Suppressor macrophage treated with lipopolysaccharide for 1 hour (primary cell): ENCODE data around the gene NKAIN2.
"Not testable (repeated sequence)": the region's sequence is repeated elsewhere in the genome, so short reads cannot be mapped to it uniquely, and the experiment has no call there.

Experiments used
- DNase-seq, 3 donors: peaks; one replicate each; pipeline ENCODE4 v3.0.0-alpha.2; 2020 to 2022

The NKAIN2 gene

DNA sequence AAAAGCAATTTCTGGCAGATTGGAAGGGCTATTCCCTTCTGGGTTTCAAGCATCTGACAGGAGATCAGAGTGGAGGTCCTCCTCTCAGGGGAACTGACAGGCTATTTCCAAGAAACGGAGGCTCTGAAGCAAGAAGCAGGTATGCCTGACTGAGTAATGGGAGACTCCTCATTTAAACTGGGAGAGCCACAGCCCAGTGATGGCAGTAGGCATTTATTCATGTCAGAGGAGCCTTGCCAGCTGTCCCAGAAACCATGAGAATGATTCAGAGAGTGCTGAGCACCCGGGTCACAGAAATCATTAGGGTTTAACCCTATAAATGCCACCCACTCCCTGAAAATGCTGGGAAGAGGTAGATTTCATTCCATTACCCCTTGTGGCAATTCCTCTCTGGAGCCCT lies 911.1 kb downstream of the NKAIN2 start:
- DNase-seq: no peak

DNA sequence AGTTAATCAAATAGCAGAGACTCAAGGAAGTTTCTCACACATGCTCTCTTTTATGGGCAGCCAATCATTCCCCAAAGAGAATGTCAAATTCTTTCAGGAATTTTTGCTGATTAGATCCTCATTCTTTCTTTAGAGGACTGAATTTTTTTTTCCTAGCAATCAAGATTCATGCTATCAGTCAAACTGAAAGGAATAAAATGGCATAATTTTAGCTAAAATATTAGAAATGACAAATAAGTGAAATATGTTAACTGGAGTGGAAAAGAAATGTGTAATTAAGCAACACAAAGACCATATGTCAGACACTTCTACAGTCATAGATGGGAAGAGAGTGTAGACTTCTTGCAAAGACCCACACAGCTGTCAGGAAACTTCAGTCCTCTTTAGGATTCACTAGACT lies 916.2 kb downstream of the NKAIN2 start:
- no peak for DNase-seq

DNA sequence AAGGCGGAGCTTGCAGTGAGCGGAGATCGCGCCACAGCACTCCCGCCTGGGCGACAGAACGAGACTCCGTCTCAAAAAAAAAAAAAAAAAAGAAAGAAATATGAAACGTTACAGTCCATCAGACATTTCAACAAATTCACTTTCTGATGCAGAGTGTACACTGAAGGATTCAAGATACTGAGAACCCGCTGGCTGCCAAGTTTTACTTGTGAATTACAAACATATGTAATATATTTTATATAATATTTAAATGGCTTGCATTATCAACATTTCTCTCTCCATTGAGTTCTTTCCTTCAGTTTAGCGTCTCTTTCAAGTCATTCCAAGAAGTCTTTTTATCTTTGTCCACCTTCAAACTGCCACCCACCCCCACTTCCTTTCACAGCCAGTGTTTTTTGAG lies 917.7 kb downstream of the NKAIN2 start:
- no peak for DNase-seq

DNA sequence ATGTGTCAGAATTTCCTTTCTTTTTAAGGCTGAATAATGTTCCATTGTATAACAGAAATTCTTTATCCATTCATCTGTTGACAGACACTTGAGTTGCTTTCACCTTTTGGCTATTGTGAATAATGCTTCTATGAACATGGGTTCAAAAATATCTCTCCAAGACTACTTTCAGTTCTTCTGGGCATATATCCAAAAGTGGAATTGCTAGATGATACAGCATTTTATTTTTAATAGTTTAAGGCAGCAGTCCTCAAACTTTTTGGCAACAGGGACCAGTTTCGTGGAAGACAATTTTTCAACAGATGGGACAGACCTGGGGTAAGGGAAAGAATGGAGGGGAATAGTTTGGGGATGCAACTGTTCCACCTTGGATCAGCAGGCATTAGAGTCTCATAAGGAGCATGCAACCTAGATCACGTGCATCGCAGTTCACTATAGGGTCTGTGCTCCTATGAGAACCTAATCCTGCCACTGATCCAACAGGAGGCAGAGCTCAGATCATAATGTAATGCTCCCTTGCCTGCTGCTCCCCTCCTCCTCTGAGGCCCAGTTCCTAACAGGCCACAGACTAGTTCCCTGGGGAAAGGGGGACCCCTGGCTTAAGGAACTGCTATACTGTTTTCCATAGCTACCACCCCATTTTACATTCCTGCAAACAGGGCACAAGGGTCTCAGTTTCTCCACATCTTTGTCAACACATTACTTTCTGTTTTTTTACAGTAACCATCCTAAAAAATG lies 918.6 kb downstream of the NKAIN2 start:
- no peak for DNase-seq

DNA sequence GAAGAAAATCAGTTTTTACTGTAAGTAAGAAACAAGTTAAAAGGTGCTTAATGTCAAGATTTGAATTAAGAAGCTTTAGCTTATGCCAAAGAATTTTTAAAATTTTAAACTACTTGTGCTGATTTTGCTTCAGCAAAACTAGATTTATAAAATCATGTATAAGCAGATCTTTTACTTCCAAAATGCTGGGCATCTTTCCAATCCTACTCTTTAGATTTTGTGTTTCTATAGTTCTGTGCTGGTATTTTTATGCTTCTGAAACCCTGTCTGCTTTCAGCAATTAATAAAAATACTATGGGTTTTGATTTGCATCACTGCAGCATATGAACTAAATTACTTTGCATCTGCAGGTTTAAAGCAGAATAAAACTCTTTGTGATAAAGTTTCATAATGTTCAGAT lies 920.0 kb downstream of the NKAIN2 start:
- no peak for DNase-seq

DNA sequence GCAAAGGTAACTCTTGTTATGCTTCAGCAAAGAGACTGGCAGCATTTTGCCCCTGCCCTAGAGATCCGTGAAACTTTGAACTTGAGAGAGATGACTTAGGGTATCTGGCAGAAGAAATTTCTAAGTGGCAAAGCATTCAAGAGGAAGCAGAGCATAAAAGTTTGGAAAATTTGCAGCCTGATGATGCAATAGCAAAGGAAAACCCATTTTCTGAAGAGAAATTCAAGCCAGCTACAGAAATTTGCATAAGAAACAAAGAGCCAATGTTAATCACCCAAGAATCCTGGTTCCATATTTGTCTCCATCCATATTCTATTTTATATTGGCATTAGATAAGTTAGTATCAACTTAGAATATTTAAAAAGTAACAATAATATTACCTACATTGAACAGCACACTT lies 934.1 kb downstream of the NKAIN2 start:
- DNase-seq: not testable (repeated sequence)

DNA sequence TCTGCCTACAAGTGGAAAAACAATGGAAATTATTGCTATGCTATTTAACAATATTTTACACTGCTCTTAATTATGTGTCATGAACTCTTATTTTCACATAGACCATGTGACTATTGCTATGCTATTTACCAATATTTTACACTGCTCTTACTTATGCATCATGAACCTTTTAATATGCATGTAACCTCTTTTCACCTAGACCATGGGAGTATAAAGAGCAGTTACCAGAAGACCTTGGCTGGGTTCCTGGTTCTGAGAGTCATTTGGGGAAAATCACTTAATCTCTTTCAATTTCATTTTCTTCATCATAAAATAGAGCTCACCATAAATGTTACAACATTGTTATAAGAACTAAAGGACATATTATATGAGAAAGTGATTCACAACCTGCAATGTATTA lies 934.8 kb downstream of the NKAIN2 start:
- no peak for DNase-seq

DNA sequence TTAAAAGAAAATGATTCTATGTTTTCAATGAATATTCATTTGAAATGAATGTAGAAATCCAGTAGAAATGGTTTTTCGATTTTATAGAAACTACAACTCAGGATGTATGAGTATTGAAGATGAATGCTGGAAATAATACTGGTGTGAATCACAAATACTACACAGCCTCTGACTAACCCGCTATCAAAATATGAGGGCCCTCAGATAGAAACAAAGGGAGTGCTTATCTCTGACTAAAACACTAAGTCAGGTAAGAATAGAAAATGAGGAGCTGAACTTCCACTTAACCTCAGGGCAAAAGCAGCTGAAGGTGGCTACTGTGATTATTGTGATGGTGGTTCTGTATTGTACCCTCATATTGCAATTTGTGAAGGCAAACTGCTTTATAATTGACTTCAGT lies 937.7 kb downstream of the NKAIN2 start:
- no peak for DNase-seq

DNA sequence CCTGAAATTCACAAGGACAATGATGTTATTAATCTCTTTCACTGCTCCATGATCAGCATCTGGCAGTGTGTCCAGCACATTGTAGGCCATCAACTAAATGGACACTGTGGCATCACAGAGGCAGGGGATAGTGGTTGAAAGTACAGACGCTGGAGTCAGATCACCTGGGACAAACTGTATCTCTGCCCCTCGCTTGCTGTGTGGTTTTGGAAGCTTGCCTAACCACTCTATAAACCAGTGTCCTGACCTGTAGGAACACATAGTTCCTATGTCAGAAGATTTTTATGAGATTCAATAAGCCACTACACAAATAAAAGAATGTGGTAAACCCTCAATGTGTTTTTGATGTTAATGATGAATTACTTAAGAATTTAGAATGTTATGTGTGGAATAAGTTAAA lies 939.3 kb downstream of the NKAIN2 start:
- DNase-seq: no peak

DNA sequence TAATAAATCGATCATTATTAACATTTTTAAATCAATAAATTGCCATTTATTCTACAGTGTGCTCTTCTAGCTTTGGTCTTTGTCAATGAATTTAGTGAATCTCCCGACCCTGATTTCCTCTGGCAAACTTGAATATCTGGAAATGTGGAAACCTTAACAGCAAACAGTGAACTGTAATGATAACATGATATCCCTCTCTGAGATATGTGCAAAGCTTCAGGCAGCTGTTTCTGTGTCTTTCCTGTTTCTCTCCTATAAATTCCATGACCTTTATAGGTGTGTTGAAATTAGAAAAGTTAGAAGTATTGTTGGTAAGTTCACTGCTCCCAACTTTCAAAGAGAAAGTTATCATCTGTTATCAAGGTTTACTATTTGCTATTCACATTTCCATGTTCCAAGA lies 939.8 kb downstream of the NKAIN2 start:
- DNase-seq: no peak

DNA sequence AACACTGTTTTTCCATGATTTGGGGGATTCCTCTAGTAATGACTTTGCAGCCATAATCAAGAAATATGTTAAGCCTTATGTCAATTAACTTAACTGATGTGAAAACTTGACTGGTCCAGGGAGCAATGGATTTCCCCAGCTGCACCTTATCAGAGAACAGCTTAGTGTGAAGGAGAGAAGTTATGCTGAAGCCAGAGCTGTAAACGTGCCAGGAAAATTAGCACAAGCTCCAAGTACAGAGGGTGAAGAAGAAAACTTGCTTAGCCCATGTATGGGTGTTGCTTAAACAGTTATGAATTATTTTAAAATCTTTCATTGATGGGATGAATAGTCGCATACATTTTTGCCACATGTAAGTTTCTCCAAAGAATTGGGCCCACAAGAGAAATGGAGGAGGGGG lies 943.7 kb downstream of the NKAIN2 start:
- no peak for DNase-seq

DNA sequence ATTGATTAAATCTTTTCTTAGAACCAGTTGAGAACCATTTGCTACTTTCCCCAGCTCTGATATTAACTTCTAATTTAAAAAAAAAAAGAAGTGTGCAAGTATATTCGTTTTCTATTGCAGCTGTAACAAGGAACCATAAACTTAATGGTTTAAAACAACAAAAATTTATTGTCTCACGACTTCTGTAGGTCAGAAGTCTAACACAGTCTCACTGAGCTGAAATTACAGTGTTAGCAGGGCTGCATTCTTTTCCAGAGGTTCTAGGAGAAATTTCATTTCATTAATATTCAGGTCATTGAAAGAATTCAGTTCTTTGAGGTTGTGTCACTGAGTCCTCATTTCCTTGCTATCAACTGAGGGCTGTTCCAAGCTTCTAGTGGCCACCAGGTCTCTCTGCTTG lies 945.1 kb downstream of the NKAIN2 start:
- DNase-seq: no peak

DNA sequence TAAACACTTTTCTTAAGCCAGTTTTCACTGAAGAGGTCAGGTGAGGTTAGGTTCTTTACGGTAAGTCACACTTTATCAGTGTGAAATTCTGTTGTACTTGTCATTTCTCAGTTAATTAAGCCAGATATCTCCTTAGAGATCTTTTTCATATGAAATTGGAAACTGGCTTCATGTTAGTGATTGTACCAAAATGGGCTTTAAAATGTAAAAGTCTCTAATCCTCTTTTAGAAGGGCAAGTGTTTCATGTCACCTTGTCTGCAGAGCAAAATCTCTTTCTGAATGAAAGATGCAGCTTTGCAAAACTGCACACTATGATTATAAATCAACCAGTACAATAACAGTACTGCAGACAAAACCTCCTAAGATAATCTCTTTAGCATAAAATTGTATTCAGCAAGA lies 949.3 kb downstream of the NKAIN2 start:
- no peak for DNase-seq

DNA sequence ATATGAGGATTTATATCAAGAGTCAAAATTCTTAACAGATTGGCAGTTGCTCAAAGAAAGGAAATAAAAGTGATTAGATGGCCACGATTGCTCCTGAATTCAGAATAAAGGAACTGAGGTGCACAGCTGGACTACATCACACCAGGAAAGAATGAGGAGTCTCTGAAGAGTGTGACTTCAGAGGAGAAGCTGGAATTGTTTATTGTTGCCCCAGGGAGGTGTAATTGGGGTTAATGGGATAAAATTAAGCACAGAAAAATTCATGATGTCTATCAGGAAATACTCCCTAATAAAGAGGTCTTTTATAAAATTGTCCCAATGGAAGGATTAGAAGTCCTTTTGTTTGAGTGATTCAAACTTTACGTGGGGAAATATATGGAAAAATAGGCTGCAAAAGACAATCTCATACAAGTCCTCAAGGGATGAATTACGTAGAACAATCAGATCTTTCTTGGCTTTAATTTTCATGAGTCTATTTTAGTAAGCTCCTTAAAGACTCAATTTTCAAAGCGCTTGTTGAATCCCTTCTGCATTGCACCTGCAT lies 950.0 kb downstream of the NKAIN2 start:
- no peak for DNase-seq

DNA sequence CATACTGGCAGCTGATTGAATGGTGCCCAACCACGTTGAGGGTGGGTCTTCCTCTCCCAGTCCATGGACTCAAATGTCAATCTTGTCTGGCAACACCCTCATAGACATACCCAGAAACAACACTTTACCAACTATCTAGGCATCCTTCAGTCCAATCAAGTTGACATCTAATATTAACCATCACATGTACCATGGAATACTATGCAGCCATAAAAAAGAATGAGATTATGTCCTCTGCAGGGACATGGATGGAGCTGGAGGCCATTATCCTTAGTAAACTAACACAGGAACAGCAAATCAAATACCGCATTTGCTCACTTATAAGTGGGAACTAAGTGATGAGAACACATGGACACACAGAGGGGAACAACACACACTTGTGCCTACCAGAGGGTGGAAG lies 951.7 kb downstream of the NKAIN2 start:
- no peak for DNase-seq

DNA sequence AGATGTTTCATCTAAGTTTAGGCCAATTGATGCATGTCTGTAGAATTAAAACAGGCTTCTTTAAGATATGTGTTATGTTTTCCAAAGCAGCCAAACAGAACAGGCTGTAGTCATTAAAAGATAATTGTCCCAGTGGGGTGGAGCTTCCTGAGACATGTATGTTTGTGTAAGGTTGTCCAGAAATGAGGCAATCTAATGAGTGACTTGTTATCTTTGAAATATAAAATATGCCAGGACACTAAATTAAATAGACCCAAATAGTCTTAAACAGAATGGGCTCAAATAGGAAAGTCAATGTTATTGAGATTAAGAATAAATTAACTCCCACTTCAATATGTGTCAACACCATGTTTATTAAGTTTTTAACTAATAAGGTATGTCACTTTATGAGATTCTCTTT lies 953.9 kb downstream of the NKAIN2 start:
- DNase-seq: no peak

DNA sequence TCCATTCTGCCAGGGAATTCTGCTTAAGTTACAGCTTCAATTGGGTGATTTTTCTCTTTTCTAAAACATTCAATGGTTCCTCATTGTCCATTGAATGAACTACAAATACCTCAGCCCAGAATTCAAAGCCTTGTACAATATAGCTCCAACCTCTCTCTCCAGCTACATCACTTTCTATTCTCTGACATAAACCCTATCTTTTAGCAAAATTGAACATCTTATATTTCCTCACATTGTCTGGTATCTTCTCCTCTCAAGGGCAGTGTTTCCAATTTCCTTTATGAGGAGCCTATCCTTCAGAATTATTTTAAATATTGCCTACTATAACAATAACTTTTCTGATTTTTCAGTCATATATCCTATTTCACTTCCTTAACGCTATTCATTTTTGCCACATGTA lies 955.0 kb downstream of the NKAIN2 start:
- no peak for DNase-seq

DNA sequence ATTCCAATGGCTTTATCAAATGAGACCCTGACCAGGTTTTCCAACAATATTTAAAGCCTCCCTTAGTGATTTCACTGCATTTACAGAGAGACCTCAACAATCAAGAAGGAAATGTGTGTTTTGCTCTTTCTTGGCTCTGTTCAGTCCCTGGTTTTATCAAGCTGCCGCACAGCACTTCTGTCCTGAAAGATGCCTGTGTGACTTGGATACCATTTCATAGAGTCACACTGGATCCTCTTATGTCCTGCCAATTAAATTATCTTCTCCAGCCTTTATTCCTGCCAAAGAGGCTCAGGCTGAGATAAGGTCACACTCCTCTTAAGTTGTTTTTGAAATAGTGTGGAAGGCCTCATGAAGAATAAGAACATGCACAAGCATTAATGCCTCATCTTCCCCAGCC lies 961.6 kb downstream of the NKAIN2 start:
- DNase-seq: no peak

DNA sequence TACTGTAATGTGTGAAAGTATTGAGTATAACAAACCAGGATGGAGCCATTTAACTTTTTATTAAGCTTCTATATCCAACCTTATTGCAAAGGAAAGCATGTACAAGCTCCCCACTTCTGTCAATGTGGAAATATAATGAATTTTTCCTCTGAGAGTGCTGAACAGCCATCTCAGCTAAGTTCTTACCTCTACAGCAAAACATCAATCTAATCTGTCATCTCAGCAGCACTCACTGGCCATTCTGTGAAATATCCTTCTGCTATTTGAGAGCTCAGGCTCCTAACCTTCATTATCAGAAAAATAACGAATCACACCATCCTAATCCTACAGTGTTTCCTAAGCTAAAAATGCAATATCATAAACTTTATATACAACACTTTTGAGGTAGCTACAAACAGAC lies 964.6 kb downstream of the NKAIN2 start:
- DNase-seq: no peak

DNA sequence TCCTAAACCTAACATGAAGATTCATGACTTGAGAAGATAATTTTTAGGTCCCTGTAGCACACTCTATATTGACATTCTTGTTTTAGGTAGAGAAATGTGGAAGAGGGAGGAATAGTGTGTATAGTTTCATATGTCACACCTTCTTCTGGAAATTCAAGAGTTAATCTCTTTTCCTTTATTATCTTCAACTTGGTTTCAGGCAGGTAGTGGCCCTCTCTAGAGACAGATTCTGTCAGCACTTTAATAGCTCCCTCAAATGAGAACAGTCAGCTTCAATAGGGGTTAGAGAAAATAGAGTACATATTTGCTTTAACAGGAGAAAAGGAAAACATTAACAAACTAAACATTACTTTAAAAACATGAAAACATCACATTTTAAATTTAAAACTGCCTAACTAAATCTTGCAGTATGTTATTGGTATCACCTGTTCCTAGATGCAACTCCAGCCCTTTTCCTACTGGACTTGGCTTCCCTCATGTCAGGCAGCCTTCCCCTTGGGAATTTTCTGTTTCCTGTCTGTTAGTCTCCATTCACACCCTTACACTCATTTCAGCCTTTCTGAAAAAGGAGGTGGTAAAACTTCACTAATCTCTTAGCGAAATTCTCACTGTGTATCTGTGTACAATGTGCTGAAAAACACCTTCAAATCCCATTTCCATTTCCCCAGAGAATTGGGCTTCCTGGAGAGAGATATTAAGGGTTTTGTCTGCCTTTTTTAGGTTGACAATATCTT lies 966.3 kb downstream of the NKAIN2 start:
- DNase-seq: no peak

DNA sequence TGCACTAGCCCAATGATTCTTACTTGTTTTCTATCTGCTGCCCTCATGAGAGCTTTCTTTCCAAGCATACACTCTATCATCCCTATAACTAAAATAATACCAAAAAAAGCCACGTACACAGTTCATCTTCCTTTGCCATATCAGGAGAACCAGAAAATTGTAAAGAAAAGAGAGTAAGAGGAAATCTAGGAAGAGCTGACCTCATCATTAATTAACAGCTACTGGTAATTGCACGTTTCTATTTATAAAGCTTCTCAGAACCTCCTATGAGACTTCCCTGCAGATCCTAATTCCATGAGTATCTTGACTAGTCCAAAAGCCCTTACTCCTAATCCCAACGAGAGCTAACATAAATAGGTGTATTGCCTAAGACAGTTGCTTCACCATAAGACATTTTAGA lies 967.1 kb downstream of the NKAIN2 start:
- DNase-seq: no peak

DNA sequence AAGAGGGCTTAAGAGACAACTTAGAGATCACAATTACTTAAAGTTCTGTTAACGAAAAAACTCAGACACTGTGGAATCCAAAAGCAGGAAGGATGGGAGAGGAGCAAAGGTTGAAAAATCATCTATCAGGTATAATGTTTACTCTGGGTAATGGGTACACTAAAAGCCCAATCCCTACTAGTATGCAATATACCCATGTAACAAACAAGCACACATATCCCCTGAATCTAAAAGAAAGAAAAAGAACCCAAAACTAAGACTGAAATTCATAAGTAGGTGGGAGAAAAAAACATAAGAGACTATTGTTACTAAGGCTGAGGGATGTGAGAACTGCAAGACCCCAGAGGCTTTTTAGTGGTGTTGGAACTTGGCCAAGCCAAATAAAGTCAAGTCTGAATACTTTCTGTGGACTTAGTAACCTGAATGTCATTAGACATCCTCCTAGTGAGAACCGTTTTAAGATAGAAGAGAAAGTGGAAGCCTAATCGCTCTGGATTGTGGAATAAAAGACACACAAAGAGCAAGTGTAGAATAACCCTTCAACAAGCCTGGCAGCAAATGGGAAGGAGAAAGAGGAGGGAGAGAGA lies 969.2 kb downstream of the NKAIN2 start:
- no peak for DNase-seq

DNA sequence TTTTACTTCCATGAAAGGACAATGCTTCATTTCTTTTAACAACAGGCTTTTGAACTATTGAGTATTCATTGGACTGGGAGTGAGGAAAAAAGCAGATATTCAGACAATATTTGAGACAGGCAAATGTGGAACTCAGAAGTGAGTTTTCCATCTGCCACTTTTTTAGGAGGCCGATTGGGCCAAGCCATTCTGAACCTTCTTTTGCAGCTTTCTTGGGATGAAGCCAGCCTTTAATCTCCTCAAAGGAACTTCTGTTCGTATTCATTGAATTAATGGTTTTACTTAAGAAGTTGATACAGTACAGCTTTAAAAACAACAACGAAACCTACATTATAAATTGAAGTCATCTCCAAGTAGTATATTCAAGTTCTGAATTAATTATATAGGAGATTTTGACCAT lies 971.5 kb downstream of the NKAIN2 start:
- DNase-seq: no peak

DNA sequence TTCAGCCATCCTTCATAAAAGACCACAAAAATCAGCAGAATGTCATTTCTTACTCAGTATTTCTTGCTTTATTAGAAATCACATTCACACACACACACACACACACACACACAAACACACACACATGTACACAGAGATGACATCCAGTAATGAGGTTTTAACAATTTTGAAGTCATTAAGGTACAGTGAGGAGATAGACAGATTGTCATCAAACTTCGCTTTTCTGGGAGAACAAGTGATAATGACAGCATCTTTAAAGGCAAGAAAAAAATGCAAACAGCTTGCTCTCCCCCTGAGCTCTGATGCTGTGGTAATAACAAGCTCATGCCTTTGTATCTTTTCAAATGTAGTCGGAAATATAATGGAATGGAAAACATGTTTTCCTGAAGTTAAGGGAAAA lies 974.2 kb downstream of the NKAIN2 start:
- no peak for DNase-seq
